Measurements from ENCODE around the gene NME3.

NME3 gene

GRCh38 chr16:1779741-1780676, 8.7 kb upstream of the NME3 start:
- DNase-seq: no peak

DNA sequence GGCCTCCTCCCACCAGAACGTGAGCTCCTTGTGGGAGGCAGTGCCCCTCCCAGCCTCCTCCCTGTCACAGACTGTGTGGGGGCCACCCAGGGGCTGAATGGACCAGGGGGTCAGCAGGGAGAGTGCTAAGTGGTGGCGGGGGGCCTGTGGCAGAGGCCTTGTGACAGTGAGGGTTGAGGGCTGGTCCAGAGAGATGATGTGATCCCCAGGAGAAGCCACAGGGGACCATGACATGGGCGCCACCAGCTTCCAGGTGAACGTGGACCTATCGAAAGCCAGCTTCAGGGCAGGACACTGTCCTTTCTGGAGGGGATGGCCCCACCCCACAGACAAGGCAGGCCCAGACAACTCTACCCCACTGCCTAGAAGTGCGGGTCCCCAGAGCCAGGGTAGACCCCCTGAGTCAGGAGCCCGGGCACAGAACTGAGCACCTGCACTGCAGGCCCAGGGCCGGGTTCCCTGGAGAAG, 7.9 kb upstream of the NME3 start:
- no peak for DNase-seq

GRCh38 chr16:1778200-1779179, 7.1 kb upstream of the NME3 start:
- no peak for DNase-seq

- DNase-seq: no peak
These were observed 6.2 kb upstream of the NME3 start for GRCh38 chr16:1777375-1778199.

GRCh38 chr16:1776991-1777374, 5.6 kb upstream of the NME3 start:
- DNase-seq: no peak

GRCh38 chr16:1776672-1776955, 5.3 kb upstream of the NME3 start:
- DNase-seq: no peak

GRCh38 chr16:1775846-1776671, 4.7 kb upstream of the NME3 start:
- DNase-seq: no peak

GRCh38 chr16:1775006-1775845, 3.9 kb upstream of the NME3 start:
- no peak for DNase-seq

DNA sequence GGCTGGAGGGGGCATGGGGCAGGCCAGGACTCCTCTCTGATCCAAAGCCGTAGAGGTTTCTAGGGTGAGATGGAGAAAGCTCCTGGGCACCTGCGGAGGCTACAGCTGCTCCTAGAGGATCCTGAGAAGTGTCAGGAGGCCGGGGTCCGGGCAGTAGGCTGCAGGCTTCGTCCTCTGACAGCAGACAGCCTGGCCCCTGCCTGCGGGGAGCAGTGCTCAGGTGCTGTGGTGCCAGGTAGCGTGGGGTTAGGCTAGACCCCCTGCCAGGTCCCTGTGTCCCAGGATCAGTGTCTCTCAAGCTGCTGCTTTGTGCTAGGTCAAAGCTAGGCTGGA, 3.1 kb upstream of the NME3 start:
- DNase-seq: no peak

DNA sequence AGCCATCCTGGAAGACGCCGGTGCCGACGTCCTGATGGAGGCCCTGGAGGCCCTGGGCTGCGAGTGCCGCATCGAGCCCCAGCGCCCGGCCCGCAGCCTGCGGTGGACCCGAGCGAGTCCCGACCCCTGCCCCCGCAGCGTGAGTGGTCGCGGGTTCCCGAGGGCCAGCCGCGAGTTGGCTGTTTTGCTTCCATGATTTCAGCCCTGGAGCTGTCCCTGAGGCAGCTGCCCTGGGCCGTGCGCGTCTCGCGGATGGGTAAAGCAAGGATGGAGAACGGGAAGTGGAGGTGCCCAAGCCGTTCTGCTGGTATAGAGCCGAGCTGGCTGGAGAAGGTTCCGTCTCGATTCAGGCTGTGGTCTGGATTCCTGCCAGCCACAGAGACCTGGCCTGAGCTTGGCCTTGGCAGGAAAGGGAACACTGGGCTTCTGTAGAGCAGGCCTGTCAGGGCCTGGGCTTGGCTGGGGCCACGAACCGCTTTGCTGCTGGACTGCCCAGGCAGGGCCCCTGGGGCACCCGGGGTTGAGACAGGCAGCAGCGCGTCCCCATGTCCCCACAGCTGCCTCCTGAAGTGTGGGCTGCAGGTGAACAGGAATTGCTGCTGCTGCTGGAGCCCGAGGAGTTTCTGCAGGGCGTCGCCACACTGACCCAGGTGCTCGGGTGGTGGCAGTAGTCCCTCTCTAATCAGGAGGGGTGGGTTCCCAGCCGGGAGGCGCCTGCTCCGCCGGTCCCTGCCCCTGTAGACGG, 2.5 kb upstream of the NME3 start:
- no peak for DNase-seq

GRCh38 chr16:1772908-1773702, 1.8 kb upstream of the NME3 start, which contains the start of gene MRPS34:
TSS of gene MRPS34 (minus strand) at chr16:1773134. CDS start at chr16:1773119, 15 bp downstream.
- peak; percentile 85 for DNase-seq

DNA sequence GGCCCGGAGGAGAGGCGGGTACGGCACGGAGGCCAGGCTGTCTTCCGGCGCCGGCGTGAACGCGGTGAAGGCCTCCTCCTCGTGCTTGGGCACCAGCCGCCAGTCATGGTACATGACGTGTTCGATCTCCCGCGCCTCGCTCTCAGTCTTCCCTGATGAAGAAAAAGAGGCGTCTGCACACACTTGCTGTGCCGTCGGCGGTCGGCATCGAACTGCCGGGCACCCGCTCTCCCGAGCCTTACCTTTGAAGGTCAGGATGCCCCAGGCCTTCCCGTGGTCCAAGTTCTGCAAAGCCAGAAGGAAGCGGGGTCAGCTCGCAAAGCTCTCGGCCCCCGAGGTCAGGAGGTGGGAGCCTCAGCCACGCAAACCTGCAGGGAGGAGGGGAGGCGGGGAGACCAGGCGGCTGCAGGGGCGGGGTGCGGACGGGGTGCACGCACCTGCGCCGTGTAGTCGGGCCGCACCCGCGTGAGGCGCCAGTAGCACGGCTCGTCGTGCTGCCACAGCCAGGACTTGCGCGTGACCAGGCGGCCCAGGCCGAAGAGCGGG, 1.1 kb upstream of the NME3 start, which contains the start of gene EME2:
Gene EME2, plus strand, starts transcription at position 449 of the 546 bp plus-strand sequence. CDS start 418 bp downstream, outside the sequence.
- no peak for DNase-seq

DNA sequence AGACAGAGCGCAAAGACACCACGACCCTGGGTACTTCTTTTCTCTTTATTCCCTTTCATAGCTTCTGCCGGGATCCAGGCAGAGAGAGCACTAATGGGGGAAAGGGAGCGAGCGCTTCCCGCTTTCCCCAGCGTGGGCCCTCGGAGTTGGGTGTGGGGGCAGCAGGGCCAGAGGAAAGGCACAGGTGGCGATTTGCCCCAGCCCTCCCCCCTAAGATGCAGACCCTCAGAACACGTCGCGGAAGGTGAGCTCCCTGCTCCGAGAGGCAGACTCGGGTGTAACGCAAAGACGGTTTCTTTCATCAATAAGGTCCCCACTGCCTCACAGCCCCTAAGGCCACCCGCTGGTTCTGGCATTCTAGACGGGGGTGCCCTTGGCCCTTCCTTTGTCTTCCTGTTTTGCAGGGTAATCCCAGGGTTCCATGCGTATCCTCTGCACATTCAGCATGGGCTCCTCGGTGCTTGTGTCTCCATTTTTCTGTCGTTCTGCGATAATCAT, 570 bp upstream of the NME3 start:
- no peak for DNase-seq

DNA sequence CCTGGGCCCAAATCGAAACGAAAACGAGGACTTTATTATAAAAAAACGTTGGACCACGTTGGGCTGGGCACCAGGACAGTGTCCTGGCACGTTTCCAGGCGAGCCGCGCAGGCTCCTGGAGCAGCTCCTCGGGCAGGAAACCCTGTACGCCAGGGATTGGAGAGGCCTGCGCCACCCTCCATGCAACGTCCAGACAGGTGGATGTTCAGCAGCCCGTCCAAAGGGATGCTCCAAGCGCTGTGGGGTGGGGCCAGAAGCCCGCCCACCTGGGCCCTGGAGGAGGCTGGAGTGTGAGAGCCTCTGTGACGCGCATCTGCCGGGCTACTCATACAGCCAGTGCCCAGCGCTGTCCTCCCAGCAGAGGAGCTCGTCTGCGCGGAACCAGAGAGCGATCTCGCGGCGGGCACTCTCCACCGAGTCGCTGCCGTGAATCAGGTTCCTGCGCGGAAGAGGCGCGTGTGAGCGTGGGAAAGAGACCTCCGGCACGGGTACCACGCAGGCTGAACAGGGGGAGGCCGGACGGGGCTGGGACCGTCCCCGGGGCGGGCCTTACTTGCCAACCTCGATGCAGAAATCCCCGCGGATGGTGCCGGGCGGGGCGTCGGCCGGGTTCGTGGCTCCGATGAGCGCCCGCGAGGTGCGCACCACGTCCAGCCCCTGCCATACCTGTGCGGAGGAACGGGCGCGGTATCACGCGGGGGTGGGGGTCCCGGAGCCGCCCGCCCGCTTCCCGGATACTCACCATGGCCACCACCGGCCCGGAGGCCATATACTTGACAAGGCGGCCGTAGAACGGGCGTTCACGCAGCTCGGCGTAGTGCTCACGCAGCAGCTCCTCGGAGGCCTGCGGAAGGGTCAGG, 785 bp downstream of the NME3 start:
- DNase-seq: peak; percentile 71

DNA sequence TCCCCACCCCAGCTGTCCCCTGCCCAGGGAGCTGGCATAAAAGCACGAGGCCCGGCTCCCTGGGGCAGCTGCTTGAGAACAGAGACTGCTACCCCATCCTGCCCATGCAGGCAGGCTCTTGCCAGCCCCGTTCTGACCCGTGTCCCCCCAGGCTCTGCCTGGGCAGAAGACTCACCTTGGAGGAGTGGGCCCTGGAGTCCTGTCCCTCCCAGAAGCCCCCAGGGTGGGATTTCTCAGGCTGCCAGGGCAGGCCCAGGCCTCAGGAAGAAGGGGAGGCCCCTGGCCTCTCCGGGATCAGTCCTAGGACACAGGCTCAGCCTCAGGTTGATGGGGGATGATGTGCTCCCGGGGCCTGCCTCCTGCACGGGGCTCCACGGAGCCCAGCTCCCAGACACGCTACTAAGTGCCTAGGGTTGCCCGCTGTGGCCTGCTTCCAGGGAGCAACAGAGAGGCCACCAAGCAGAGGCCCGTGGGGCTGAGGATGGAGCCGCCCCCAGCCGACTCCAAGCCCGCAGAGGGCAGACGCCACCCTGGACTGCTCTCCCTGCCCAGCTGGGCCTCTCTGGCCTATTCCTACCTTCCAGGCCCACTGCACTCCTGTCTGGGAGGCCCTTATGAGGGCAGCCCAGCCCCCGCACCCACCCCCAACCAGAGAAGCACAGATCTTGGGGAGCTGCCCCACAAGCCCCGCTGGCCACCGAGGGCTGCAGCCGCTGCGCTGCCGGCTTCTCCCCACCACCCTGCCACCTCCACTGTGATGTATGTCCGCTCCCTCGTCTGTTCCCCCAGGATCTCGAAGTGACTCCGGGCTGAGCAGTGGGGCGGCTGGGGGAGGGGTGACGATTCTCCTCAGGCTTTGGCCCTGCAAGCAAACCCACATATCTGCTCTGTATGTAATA, 1.7 kb downstream of the NME3 start:
- DNase-seq: no peak

- DNase-seq: no peak
These were observed 2.5 kb downstream of the NME3 start for GRCh38 chr16:1768767-1769401.

Measured in NCI-H2107 (cell line).